HCT116 (cell line): ENCODE data around the gene FGFRL1. TPM values are rescaled to one million over a fixed set of nuclear protein-coding genes. Genes with fewer than 3 reads are reported as not detected.

Source experiments
- ATAC-seq: fragments of 200-7000 bp; cut with Tn5 transposase; 2 replicates; pipeline ENCODE4 v1.9.1; 2020; ENCODE audit warnings: mild to moderate bottlenecking, moderate library complexity
- BruUV-seq: library from RNA; stranded (reverse); fragments of 400-500 nt; replicated peaks from 2 replicates; lab custom pipeline; 2021; lab: Mats Ljungman, UMichigan
- CTCF ChIA-PET: fragments of 300-600 bp; sonication (Branson Sonifier 250); formaldehyde crosslinking; loops from one replicate; lab custom pipeline; 2021; ENCODE audit warnings: antibody characterized with exemption; lab: Charles Lee
- POLR2A ChIA-PET: fragments of 300-600, 350-600 bp; sonication (Branson Sonifier 250); formaldehyde crosslinking; loops from one replicate; lab custom pipeline; 2021; ENCODE audit warnings: antibody characterized with exemption; lab: Charles Lee
- RAD21 ChIA-PET, 2 experiments: fragments of 300-600 bp; sonication (Branson Sonifier 250); formaldehyde crosslinking; loops; one replicate each; lab custom pipeline; 2023; ENCODE audit warnings: low total read pairs in 2 of 2; ENCODE audit not compliant: uncharacterized antibody in 2 of 2, unreplicated experiment in 2 of 2, low non-redundant PET in 1 of 2; lab: Charles Lee
- DNase-seq: peaks from one replicate; pipeline ENCODE4 v3.0.0-alpha.2; 2010; ENCODE audit warnings: low read depth, low spot score
- H2AFZ ChIP-seq: fragments of 200-600 bp; shearing (Covaris generic), sonication (generic); 2 replicates; pipeline ENCODE4 v1.6.1; 2017; ENCODE audit warnings: low read depth, mixed run types, mixed read lengths, antibody characterized with exemption, low read length; ENCODE audit not compliant: poor library complexity, severe bottlenecking
- H3K27ac ChIP-seq: 2 replicates; pipeline ENCODE4 v1.5.1; 2012; ENCODE audit warnings: low read depth, low read length
- H3K27me3 ChIP-seq: fragments of 200-600 bp; sonication (generic); 2 replicates; pipeline ENCODE4 v1.6.1; 2016; ENCODE audit warnings: mixed run types, low read length, mixed read lengths; ENCODE audit not compliant: insufficient read depth
- H3K36me3 ChIP-seq, 2 experiments: fragments of 200-500 bp in 1 of 2; fragments of 200-600 bp in 1 of 2; sonication (Bioruptor generic) in 1 of 2; sonication (generic) in 1 of 2; 2 replicates each; pipeline versions ENCODE4 v1.5.1 to v1.6.1; 2014 to 2016; ENCODE audit warnings: low read length in 2 of 2, inconsistent platforms in 1 of 2, mixed read lengths in 1 of 2, mixed run types in 1 of 2; ENCODE audit not compliant: insufficient read depth in 2 of 2, control insufficient read depth in 1 of 2
- H3K4me1 ChIP-seq, 2 experiments: fragments of 200-600 bp in 1 of 2; sonication (generic) in 1 of 2; 2 replicates each; pipeline versions ENCODE4 v1.5.1 to v1.6.1; 2012 to 2017; ENCODE audit warnings: low read length in 2 of 2, inconsistent platforms in 1 of 2, mild to moderate bottlenecking in 1 of 2, mixed read lengths in 1 of 2, mixed run types in 1 of 2, moderate library complexity in 1 of 2; ENCODE audit not compliant: insufficient read depth in 2 of 2, control insufficient read depth in 1 of 2
- H3K4me2 ChIP-seq: fragments of 200-600 bp; sonication (generic); 2 replicates; pipeline ENCODE4 v1.6.1; 2017; ENCODE audit warnings: mixed run types, low read length, mixed read lengths
- H3K4me3 ChIP-seq, 2 experiments: fragments of 200-600 bp in 1 of 2; sonication (generic) in 1 of 2; replicated peaks in 1 of 2; 2 replicates each; pipeline ENCODE4 v1.5.1; 2011 to 2016; ENCODE audit warnings: low read length in 2 of 2, control low read depth in 1 of 2, low read depth in 1 of 2, mild to moderate bottlenecking in 1 of 2, mixed read lengths in 1 of 2, mixed run types in 1 of 2
- H3K79me2 ChIP-seq: fragments of 200-600 bp; sonication (generic); 2 replicates; pipeline ENCODE4 v1.6.1; 2017; ENCODE audit warnings: mild to moderate bottlenecking, mixed run types, low read length, moderate library complexity, mixed read lengths; ENCODE audit not compliant: insufficient read depth
- H3K9ac ChIP-seq: fragments of 200-600 bp; sonication (generic); 2 replicates; pipeline ENCODE4 v1.6.1; 2016; ENCODE audit warnings: low read length, mixed read lengths
- H3K9me2 ChIP-seq: fragments of 200-600 bp; sonication (generic), shearing (Covaris generic); 2 replicates; pipeline ENCODE4 v1.6.1; 2017; ENCODE audit warnings: mixed run types, mild to moderate bottlenecking, moderate library complexity; ENCODE audit not compliant: insufficient read depth
- H3K9me3 ChIP-seq, 2 experiments: fragments of 200-500 bp in 1 of 2; fragments of 200-600 bp in 1 of 2; sonication (Bioruptor generic) in 1 of 2; sonication (generic) in 1 of 2; 2 replicates each; pipeline ENCODE4 v1.6.1; 2014 to 2017; ENCODE audit warnings: low read length in 2 of 2, mixed read lengths in 2 of 2, inconsistent platforms in 1 of 2, low read depth in 1 of 2, mild to moderate bottlenecking in 1 of 2, mixed run types in 1 of 2, moderate library complexity in 1 of 2; ENCODE audit not compliant: control insufficient read depth in 1 of 2, insufficient read depth in 1 of 2
- H4K20me1 ChIP-seq: fragments of 200-600 bp; sonication (generic), shearing (Covaris generic); 2 replicates; pipeline ENCODE4 v1.6.1; 2017; ENCODE audit warnings: mixed run types, mild to moderate bottlenecking, moderate library complexity; ENCODE audit not compliant: insufficient read depth
- CBX3 ChIP-seq: IDR thresholded peaks from 2 replicates; pipeline ENCODE4 v1.6.1; 2012; ENCODE audit warnings: low read depth
- ELF1 ChIP-seq: IDR thresholded peaks from 2 replicates; pipeline ENCODE4 v1.6.1; 2012; ENCODE audit warnings: low read depth, borderline replicate concordance
- POLR2AphosphoS5 ChIP-seq: IDR thresholded peaks from 2 replicates; pipeline ENCODE4 v1.6.1; 2011; ENCODE audit warnings: mild to moderate bottlenecking, low read depth, low read length, moderate library complexity
- SP1 ChIP-seq: IDR thresholded peaks from 2 replicates; pipeline ENCODE4 v1.6.1; 2012; ENCODE audit warnings: low read depth
- TCF7L2 ChIP-seq: IDR thresholded peaks from 2 replicates; pipeline ENCODE4 v1.7.0; 2011; ENCODE audit warnings: borderline replicate concordance, inconsistent platforms; ENCODE audit not compliant: insufficient read depth, insufficient read length; ENCODE audit errors: extremely low read depth
- ZFX ChIP-seq: fragments of 450-650 bp; IDR thresholded peaks from 2 replicates; pipeline ENCODE4 v1.6.1; 2017
- intact Hi-C: fragments of 100-400 bp; cut with micrococcal nuclease; formaldehyde crosslinking; loops from 2 replicates; pipeline ENCODE4 v1.10.0; 2022
- total RNA-seq: library from RNA; stranded (reverse); gene quantifications from one replicate; pipeline ENCODE4 v1.2.1, GENCODE V29; 2021; ENCODE audit not compliant: unreplicated experiment
- TF ChIP-seq, protein P1 (sequence below), 3 experiments: fragments of 200-600 bp in 1 of 3; sonication (generic) in 1 of 3; IDR thresholded peaks in 2 of 3; conservative IDR thresholded peaks in 1 of 3; 2 replicates each; pipeline ENCODE4 v1.5.1; 2012 to 2017; ENCODE audit warnings: low read depth in 2 of 3, low read length in 2 of 3, antibody characterized with exemption in 1 of 3, borderline replicate concordance in 1 of 3, control low read depth in 1 of 3, mild to moderate bottlenecking in 1 of 3, mixed read lengths in 1 of 3, mixed run types in 1 of 3, moderate library complexity in 1 of 3; ENCODE audit not compliant: insufficient read depth in 1 of 3
- TF ChIP-seq, protein P2 (sequence below): IDR thresholded peaks from 2 replicates; pipeline ENCODE4 v1.6.1; 2012; ENCODE audit warnings: low read depth
- TF ChIP-seq, protein P3 (sequence below): IDR thresholded peaks from 2 replicates; pipeline ENCODE4 v1.6.1; 2012

Gene FGFRL1
- total RNA-seq, 1 experiment from 2014 or later = 91.1 TPM

DNA sequence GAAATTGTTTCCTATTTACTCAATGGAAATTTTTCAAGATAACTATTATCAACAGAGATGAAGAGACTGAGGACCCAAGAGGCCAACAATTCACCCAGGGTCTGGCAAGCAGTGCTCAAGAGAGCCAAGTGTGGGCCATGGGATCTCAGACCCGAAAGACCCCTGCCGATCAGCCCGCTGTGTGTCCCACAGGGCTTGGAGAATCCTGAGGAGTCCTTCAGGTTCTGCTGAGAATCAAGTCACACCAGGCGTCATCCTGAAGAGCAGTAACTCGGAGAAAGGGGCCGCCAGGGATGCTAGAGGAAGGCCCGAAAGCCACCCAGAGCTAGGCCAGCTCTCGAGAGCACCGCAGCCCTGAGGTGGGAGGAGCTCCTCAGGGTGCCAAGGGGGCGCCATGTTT is 48.7 kb downstream of the FGFRL1 start:
- CTCF ChIA-PET = no interaction called here
- no TSS peak for BruUV-seq

DNA sequence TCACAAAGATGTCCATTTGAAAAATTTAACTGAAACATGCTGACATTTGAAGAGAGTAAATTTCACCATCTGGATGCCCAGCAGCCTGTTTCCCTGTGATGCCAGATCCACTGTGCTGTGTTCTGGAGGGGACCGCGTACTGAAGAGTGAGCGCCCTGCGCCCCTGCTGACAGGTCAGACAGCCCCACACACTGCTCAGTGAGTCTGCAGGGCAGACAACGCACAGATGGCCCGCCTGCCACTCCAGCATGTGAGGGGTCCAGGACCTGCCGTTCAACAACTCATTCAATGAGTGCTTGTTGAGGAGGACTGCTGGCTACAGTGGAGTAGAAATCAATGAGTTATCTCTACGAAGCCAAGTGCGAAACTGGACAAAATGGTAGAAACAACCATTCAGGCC is 49.2 kb downstream of the FGFRL1 start:
- TF ChIP-seq SP1 = no peak
- TF ChIP-seq, protein P1, sequence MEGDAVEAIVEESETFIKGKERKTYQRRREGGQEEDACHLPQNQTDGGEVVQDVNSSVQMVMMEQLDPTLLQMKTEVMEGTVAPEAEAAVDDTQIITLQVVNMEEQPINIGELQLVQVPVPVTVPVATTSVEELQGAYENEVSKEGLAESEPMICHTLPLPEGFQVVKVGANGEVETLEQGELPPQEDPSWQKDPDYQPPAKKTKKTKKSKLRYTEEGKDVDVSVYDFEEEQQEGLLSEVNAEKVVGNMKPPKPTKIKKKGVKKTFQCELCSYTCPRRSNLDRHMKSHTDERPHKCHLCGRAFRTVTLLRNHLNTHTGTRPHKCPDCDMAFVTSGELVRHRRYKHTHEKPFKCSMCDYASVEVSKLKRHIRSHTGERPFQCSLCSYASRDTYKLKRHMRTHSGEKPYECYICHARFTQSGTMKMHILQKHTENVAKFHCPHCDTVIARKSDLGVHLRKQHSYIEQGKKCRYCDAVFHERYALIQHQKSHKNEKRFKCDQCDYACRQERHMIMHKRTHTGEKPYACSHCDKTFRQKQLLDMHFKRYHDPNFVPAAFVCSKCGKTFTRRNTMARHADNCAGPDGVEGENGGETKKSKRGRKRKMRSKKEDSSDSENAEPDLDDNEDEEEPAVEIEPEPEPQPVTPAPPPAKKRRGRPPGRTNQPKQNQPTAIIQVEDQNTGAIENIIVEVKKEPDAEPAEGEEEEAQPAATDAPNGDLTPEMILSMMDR (IDR thresholded peaks at IDR 0.05 in 2 of 3, conservative IDR thresholded peaks at IDR 0.05 in 1 of 3; ENCODE audit: borderline replicate concordance in 1 of 3, insufficient read depth in 1 of 3, low read depth in 2 of 3, low read length in 2 of 3) = no peak
- TF ChIP-seq ZFX = no peak
- TF ChIP-seq, protein P2, sequence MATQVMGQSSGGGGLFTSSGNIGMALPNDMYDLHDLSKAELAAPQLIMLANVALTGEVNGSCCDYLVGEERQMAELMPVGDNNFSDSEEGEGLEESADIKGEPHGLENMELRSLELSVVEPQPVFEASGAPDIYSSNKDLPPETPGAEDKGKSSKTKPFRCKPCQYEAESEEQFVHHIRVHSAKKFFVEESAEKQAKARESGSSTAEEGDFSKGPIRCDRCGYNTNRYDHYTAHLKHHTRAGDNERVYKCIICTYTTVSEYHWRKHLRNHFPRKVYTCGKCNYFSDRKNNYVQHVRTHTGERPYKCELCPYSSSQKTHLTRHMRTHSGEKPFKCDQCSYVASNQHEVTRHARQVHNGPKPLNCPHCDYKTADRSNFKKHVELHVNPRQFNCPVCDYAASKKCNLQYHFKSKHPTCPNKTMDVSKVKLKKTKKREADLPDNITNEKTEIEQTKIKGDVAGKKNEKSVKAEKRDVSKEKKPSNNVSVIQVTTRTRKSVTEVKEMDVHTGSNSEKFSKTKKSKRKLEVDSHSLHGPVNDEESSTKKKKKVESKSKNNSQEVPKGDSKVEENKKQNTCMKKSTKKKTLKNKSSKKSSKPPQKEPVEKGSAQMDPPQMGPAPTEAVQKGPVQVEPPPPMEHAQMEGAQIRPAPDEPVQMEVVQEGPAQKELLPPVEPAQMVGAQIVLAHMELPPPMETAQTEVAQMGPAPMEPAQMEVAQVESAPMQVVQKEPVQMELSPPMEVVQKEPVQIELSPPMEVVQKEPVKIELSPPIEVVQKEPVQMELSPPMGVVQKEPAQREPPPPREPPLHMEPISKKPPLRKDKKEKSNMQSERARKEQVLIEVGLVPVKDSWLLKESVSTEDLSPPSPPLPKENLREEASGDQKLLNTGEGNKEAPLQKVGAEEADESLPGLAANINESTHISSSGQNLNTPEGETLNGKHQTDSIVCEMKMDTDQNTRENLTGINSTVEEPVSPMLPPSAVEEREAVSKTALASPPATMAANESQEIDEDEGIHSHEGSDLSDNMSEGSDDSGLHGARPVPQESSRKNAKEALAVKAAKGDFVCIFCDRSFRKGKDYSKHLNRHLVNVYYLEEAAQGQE = no peak
- no peak for TF ChIP-seq CBX3
- TF ChIP-seq, protein P3, sequence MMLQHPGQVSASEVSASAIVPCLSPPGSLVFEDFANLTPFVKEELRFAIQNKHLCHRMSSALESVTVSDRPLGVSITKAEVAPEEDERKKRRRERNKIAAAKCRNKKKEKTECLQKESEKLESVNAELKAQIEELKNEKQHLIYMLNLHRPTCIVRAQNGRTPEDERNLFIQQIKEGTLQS = no peak
- no peak for TF ChIP-seq TCF7L2
- CTCF ChIA-PET = no interaction called here
- H3K9me3 ChIP-seq = no peaks in the 10 kb centered on the region
- H3K4me1 ChIP-seq = no peaks in the 10 kb centered on the region
- H3K9ac ChIP-seq = no peak overlapping the region
- H3K27me3 ChIP-seq = peaks cover 11% of the 10 kb centered on the region; the same call in 1 of the 2 replicates
- no peak overlapping the region for H3K4me3 ChIP-seq
- H2AFZ ChIP-seq = no peak overlapping the region
- no peak overlapping the region for H3K4me2 ChIP-seq
- intact Hi-C loops = no loop called here
- DNase-seq (no peak), ATAC-seq (no peak)
- H3K79me2 ChIP-seq = no peaks in the 10 kb centered on the region
- BruUV-seq = no TSS peak
- no peak overlapping the region for H3K27ac ChIP-seq
- POLR2A ChIA-PET = no interaction called here
- RAD21 ChIA-PET = no interaction called here
- H3K36me3 ChIP-seq = no peaks in the 10 kb centered on the region
- no peaks in the 10 kb centered on the region for H4K20me1 ChIP-seq
- H3K9me2 ChIP-seq = no peaks in the 10 kb centered on the region

More for the DNA sequence above, 48.7 kb downstream of the FGFRL1 start:
- no peaks in the 10 kb centered on the region for H3K4me1 ChIP-seq
- ChIA-PET POLR2A (no interaction called here), RAD21 (no interaction called here)
- no peak overlapping the region for H3K9ac ChIP-seq
- no peak for ATAC-seq
- no peaks in the 10 kb centered on the region for H3K9me2 ChIP-seq
- H3K4me2 ChIP-seq = no peak overlapping the region
- H2AFZ ChIP-seq = no peak overlapping the region
- no peak overlapping the region for H3K4me3 ChIP-seq
- no peaks in the 10 kb centered on the region for H3K79me2 ChIP-seq
- DNase-seq = no peak
- H3K27me3 ChIP-seq = peaks cover 16% of the 10 kb centered on the region; the same call in 1 of the 2 replicates
- TF ChIP-seq ELF1 (no peak), POLR2AphosphoS5 (no peak)
- H3K9me3 ChIP-seq = no peaks in the 10 kb centered on the region
- no peaks in the 10 kb centered on the region for H3K36me3 ChIP-seq
- H3K27ac ChIP-seq = no peak overlapping the region
- H4K20me1 ChIP-seq = no peaks in the 10 kb centered on the region
- intact Hi-C loops = no loop called here
